Ishikawa (cell line): ENCODE measurements around the gene RFNG.

Experiments
- CEBPB ChIP-seq: IDR thresholded peaks from 2 replicates; pipeline ENCODE4 v1.6.1; 2012
- CREB1 ChIP-seq: IDR thresholded peaks from 2 replicates; pipeline ENCODE4 v1.6.1; 2012; ENCODE audit warnings: low read depth
- EGR1 ChIP-seq: IDR thresholded peaks from 2 replicates; pipeline ENCODE4 v1.6.1; 2012
- EP300 ChIP-seq: IDR thresholded peaks from 2 replicates; pipeline ENCODE4 v1.6.1; 2012; ENCODE audit warnings: borderline replicate concordance
- FOXM1 ChIP-seq: IDR thresholded peaks from 2 replicates; pipeline ENCODE4 v1.6.1; 2012; ENCODE audit warnings: low read depth, borderline replicate concordance
- NFIC ChIP-seq: IDR thresholded peaks from 2 replicates; pipeline ENCODE4 v1.6.1; 2012
- RAD21 ChIP-seq: IDR thresholded peaks from 2 replicates; pipeline ENCODE4 v1.6.1; 2012; ENCODE audit warnings: low read depth
- REST ChIP-seq: IDR thresholded peaks from 2 replicates; pipeline ENCODE4 v1.6.1; 2012; ENCODE audit warnings: low read depth, mild to moderate bottlenecking
- TAF1 ChIP-seq: IDR thresholded peaks from 2 replicates; pipeline ENCODE4 v1.6.1; 2012; ENCODE audit warnings: low read depth, mild to moderate bottlenecking
- TEAD4 ChIP-seq: IDR thresholded peaks from 2 replicates; pipeline ENCODE4 v1.6.1; 2012
- YY1 ChIP-seq: IDR thresholded peaks from 2 replicates; pipeline ENCODE4 v1.6.1; 2012; ENCODE audit warnings: low read depth
- ZBTB7A ChIP-seq: IDR thresholded peaks from 2 replicates; pipeline ENCODE4 v1.6.1; 2012; ENCODE audit warnings: low read depth
- TF ChIP-seq, protein P1 (sequence below): IDR thresholded peaks from 2 replicates; pipeline ENCODE4 v1.6.1; 2012
- TF ChIP-seq, protein P2 (sequence below): IDR thresholded peaks from 2 replicates; pipeline ENCODE4 v1.6.1; 2012

DNA sequence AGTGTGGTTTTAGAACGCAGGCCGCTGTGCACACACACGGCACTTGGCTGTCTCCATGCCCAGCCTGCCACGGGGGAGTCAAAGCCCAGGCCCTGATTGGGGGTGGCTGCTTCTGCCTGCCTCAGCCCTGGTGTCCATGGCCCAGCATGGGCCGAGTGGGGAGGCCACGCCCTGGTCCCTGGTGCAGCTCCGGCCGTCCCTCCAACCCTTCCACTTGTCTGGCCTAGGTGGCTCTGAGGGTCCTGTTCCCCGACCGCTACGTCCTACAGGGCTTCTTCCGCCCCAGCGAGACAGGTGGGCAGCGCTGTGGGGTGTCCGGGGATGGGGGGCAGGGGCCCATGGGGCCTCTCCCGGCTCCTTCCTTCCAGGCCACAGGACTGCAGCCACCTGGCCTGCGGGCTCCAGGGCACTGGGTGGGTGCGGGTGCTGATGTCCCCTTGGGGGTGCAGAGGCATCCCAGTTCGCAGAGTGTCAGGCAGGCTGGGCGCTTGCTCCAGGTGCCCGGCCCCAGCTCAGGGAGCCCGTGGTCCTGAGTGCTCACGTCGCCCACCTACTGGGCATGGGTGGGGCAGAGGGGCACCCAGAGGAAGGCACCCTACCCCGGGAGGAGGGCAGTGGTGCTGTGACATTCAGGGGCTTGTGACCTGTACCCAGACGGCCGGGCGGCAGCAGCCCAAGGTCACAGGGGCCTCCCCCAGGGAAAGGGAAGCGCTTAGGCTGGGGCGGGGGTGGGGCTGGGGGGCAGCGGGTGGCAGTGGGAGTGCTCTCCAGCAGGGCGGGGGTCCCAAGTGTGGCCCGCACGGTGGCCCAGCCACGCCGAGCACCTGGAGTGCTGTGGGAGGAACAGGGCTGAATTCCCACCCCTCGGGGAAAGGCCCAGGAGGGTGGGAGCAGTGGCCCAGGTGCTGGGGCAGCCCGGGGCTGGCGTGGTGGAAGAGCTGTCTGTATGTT is 40.8 kb downstream of the RFNG start:
- TF ChIP-seq REST = no peak
- TF ChIP-seq, protein P1, sequence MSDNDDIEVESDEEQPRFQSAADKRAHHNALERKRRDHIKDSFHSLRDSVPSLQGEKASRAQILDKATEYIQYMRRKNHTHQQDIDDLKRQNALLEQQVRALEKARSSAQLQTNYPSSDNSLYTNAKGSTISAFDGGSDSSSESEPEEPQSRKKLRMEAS = no peak
- no peak for TF ChIP-seq NFIC
- no peak for TF ChIP-seq TAF1
- TF ChIP-seq YY1 = no peak
- no peak for TF ChIP-seq CEBPB
- TF ChIP-seq EP300 = no peak
- TF ChIP-seq TEAD4 = no peak
- TF ChIP-seq, protein P2, sequence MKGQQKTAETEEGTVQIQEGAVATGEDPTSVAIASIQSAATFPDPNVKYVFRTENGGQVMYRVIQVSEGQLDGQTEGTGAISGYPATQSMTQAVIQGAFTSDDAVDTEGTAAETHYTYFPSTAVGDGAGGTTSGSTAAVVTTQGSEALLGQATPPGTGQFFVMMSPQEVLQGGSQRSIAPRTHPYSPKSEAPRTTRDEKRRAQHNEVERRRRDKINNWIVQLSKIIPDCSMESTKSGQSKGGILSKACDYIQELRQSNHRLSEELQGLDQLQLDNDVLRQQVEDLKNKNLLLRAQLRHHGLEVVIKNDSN = no peak
- TF ChIP-seq FOXM1 = no peak
- no peak for TF ChIP-seq ZBTB7A
- no peak for TF ChIP-seq RAD21
- TF ChIP-seq EGR1 = no peak
- TF ChIP-seq CREB1 = no peak
